Ascending aorta (tissue), 2 donors: ENCODE results near the gene NUMBL. TPM values are rescaled to one million over a fixed set of nuclear protein-coding genes. Genes with fewer than 3 reads are reported as not detected.

Experiments
- DNase-seq, 2 donors: peaks; one replicate each; pipeline ENCODE4 v3.0.0-alpha.2; 2019; ENCODE audit warnings: low spot score in 2 of 2
- H3K27ac ChIP-seq, 2 donors: fragments of 200-600 bp; sonication (generic); one replicate each; pipeline ENCODE4 v1.5.1; 2016 to 2017; ENCODE audit warnings: mild to moderate bottlenecking in 1 of 2
- H3K27me3 ChIP-seq: fragments of 200-600 bp; sonication (generic); one replicate; pipeline ENCODE4 v1.5.1; 2017
- H3K36me3 ChIP-seq, 2 donors: fragments of 200-600 bp; sonication (generic); one replicate each; pipeline ENCODE4 v1.5.1; 2016
- H3K4me1 ChIP-seq, 2 donors: fragments of 200-600 bp; sonication (generic); one replicate each; pipeline ENCODE4 v1.5.1; 2016 to 2017; ENCODE audit warnings: mild to moderate bottlenecking in 1 of 2
- H3K4me3 ChIP-seq, 2 donors: fragments of 200-600 bp; sonication (generic); one replicate each; pipeline ENCODE4 v1.5.1; 2016 to 2017; ENCODE audit warnings: mild to moderate bottlenecking in 1 of 2
- H3K9me3 ChIP-seq, 2 donors: fragments of 200-600 bp; sonication (generic); one replicate each; pipeline ENCODE4 v1.5.1; 2016
- intact Hi-C: fragments of 100-400 bp; cut with DNase I; formaldehyde crosslinking; loops from one replicate; pipeline ENCODE4 v1.15.1; 2023
- total RNA-seq: library from RNA; depleted of rRNA; stranded (reverse); fragments of >200 nt; gene quantifications from one replicate; pipeline ENCODE4 v1.1.0, GENCODE V29; 2016
- TF ChIP-seq, protein P1 (sequence below), 3 experiments: fragments of 200-600 bp in 2 of 3; fragments of 450-650 bp in 1 of 3; sonication (generic) in 2 of 3; IDR thresholded peaks; one replicate each; pipeline ENCODE4 v1.5.1; 2016 to 2019; ENCODE audit warnings: antibody characterized with exemption in 3 of 3, mild to moderate bottlenecking in 1 of 3, moderate library complexity in 1 of 3

Gene NUMBL
- total RNA-seq, 1 donor from 2014 or later: 360 TPM

DNA sequence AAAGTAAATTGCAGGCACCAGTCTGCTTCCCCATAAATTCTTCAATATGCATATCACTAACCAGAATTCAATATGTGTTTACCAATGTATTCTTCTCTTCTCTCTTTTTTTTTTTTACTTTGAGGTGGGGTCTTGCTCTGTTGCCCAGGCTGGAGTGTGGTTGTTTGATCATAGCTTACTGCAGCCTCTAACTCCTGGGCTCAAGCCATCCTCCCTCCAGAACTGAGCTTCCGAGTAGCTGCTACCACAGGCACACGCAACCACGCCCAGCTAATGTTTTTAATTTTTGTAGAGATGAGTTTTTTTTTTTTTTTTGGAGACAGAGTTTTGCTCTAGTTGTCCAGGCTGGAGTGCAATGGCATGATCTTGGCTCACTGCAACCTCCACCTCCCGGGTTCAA, 72.5 kb downstream of the NUMBL start:
- no peaks in the 10 kb centered on the region for H3K27me3 ChIP-seq
- intact Hi-C loops: no loop called here
- H3K4me3 ChIP-seq: no peak overlapping the region
- TF ChIP-seq, protein P1, sequence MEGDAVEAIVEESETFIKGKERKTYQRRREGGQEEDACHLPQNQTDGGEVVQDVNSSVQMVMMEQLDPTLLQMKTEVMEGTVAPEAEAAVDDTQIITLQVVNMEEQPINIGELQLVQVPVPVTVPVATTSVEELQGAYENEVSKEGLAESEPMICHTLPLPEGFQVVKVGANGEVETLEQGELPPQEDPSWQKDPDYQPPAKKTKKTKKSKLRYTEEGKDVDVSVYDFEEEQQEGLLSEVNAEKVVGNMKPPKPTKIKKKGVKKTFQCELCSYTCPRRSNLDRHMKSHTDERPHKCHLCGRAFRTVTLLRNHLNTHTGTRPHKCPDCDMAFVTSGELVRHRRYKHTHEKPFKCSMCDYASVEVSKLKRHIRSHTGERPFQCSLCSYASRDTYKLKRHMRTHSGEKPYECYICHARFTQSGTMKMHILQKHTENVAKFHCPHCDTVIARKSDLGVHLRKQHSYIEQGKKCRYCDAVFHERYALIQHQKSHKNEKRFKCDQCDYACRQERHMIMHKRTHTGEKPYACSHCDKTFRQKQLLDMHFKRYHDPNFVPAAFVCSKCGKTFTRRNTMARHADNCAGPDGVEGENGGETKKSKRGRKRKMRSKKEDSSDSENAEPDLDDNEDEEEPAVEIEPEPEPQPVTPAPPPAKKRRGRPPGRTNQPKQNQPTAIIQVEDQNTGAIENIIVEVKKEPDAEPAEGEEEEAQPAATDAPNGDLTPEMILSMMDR (IDR thresholded peaks at IDR 0.05): no peak
- no peaks in the 10 kb centered on the region for H3K4me1 ChIP-seq
- no peak for DNase-seq
- no peaks in the 10 kb centered on the region for H3K9me3 ChIP-seq
- H3K27ac ChIP-seq: no peak overlapping the region
- H3K36me3 ChIP-seq: peaks cover 52 to 70% of the 10 kb centered on the region in 2 donors

DNA sequence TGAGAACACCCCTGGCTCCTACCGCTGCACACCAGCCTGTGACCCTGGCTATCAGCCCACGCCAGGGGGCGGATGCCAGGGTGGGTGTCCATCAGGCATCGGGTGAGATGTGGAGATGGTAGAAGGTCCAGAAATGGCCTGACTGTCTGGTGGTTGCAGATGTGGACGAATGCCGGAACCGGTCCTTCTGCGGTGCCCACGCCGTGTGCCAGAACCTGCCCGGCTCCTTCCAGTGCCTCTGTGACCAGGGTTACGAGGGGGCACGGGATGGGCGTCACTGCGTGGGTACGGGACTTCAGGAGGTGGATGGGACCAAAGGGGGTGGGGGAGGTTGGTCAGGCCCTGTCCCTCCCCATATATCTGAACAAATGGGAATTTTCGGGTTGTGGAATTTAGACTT, 73.5 kb downstream of the NUMBL start:
- DNase-seq: no peak
- intact Hi-C loops: no loop called here
- no peak overlapping the region for H3K4me3 ChIP-seq
- TF ChIP-seq, protein P1 (IDR thresholded peaks at IDR 0.05): no peak
- no peak overlapping the region for H3K27ac ChIP-seq
- H3K4me1 ChIP-seq: no peaks in the 10 kb centered on the region
- no peaks in the 10 kb centered on the region for H3K9me3 ChIP-seq
- no peaks in the 10 kb centered on the region for H3K27me3 ChIP-seq
- H3K36me3 ChIP-seq: peaks cover 46 to 69% of the 10 kb centered on the region in 2 donors

- Histone ChIP-seq H3K4me1 (peaks cover 0 to 2% of the 10 kb centered on the region in 2 donors), H3K27ac (no peak overlapping the region), H3K9me3 (no peaks in the 10 kb centered on the region), H3K36me3 (peaks cover 44 to 63% of the 10 kb centered on the region in 2 donors), H3K27me3 (no peaks in the 10 kb centered on the region), H3K4me3 (no peak overlapping the region)
- TF ChIP-seq, protein P1 (IDR thresholded peaks at IDR 0.05): no peak
- DNase-seq: no peak
- intact Hi-C loops: no loop called here
Observed at GRCh38 chr19:40616178-40616577, 74.3 kb downstream of the NUMBL start.

Other genes starting within 250 kb of the NUMBL start
- gene SERTAD3, start 246.3 kb downstream of the NUMBL start, total RNA-seq: 36.9 TPM
- gene BLVRB, start 224.9 kb downstream of the NUMBL start, total RNA-seq: 295 TPM
- gene SPTBN4, start 223.7 kb downstream of the NUMBL start, total RNA-seq: 0.43 TPM
- gene SHKBP1, start 113.8 kb downstream of the NUMBL start, total RNA-seq: 192 TPM
- 691 TPM for gene LTBP4, start 89.3 kb downstream of the NUMBL start, total RNA-seq
- gene COQ8B, start 26.2 kb upstream of the NUMBL start, total RNA-seq: 33.3 TPM
- 60.7 TPM for gene ITPKC, start 26.5 kb upstream of the NUMBL start, total RNA-seq
- gene ACTMAP, start 59.8 kb upstream of the NUMBL start, total RNA-seq: 8.3 TPM
- 154 TPM for gene SNRPA, start 60.6 kb upstream of the NUMBL start, total RNA-seq
- not detected for gene MIA, start 84.9 kb upstream of the NUMBL start, total RNA-seq
- gene RAB4B, start 87.6 kb upstream of the NUMBL start, total RNA-seq: 56.8 TPM
- 149 TPM for gene EGLN2, start 108.5 kb upstream of the NUMBL start, total RNA-seq
- not detected for gene CYP2A6, start 159.8 kb upstream of the NUMBL start, total RNA-seq
- gene CYP2A7, start 191.6 kb upstream of the NUMBL start, total RNA-seq: not detected